G401 (cell line): ENCODE data around the gene NCOA3. TPM values are rescaled to one million over a fixed set of nuclear protein-coding genes. Genes with fewer than 3 reads are reported as not detected.
"Not testable (repeated sequence)": the region's sequence is repeated elsewhere in the genome, so short reads cannot be mapped to it uniquely, and the experiment has no call there.

Experiments used
- DNase-seq: peaks from one replicate; pipeline ENCODE4 v3.0.0-alpha.2; 2015; ENCODE audit warnings: low spot score
- in situ Hi-C: cut with HindIII; loops from 2 replicates; pipeline ENCODE4 v1.10.0; 2016; ENCODE audit warnings: low sequenced_read_pairs, mixed read lengths
- total RNA-seq: library from RNA; depleted of rRNA; stranded (reverse); fragments of >200 nt; shearing (Covaris generic); gene quantifications from 2 replicates; pipeline ENCODE4 v1.2.3, GENCODE V29; 2014

The NCOA3 gene
- total RNA-seq, 1 experiment from 2014 or later: 34.5 TPM

GRCh38 chr20:47466704-47467459, 34.8 kb upstream of the NCOA3 start:
- DNase-seq: no peak
- in situ Hi-C loops: no loop called here

- DNase-seq: no peak
- in situ Hi-C loops: no loop called here
Measured at GRCh38 chr20:47468290-47469050, 33.2 kb upstream of the NCOA3 start.

GRCh38 chr20:47475419-47476044, 26.2 kb upstream of the NCOA3 start:
- in situ Hi-C loops: no loop called here
- no peak for DNase-seq

GRCh38 chr20:47476452-47476851, 25.2 kb upstream of the NCOA3 start:
- in situ Hi-C loops: no loop called here
- no peak for DNase-seq

GRCh38 chr20:47479093-47479492, 22.6 kb upstream of the NCOA3 start:
- in situ Hi-C loops: no loop called here
- DNase-seq: no peak

- in situ Hi-C loops: no loop called here
Measured at GRCh38 chr20:47479506-47479905, 22.2 kb upstream of the NCOA3 start.

GRCh38 chr20:47480239-47480638, 21.4 kb upstream of the NCOA3 start:
- in situ Hi-C loops: no loop called here
- no peak for DNase-seq

More at GRCh38 chr20:47479506-47479905, 22.2 kb upstream of the NCOA3 start:
- DNase-seq: no peak

GRCh38 chr20:47480705-47481104, 21.0 kb upstream of the NCOA3 start:
- in situ Hi-C loops: no loop called here
- no peak for DNase-seq

- in situ Hi-C loops: no loop called here
- DNase-seq: no peak
Measured at GRCh38 chr20:47481330-47482216, 20.1 kb upstream of the NCOA3 start.

GRCh38 chr20:47482705-47483104, 19.0 kb upstream of the NCOA3 start:
- in situ Hi-C loops: no loop called here
- DNase-seq: no peak

- DNase-seq: no peak
- in situ Hi-C loops: no loop called here
Measured at GRCh38 chr20:47484303-47484702, 17.4 kb upstream of the NCOA3 start.

GRCh38 chr20:47487175-47487917, 14.3 kb upstream of the NCOA3 start:
- no peak for DNase-seq

GRCh38 chr20:47489448-47489872, 12.2 kb upstream of the NCOA3 start:
- in situ Hi-C loops: no loop called here
- DNase-seq: no peak

More at GRCh38 chr20:47487175-47487917, 14.3 kb upstream of the NCOA3 start:
- in situ Hi-C loops: no loop called here

GRCh38 chr20:47490795-47491194, 10.9 kb upstream of the NCOA3 start:
- no peak for DNase-seq

GRCh38 chr20:47492284-47492683, 9.4 kb upstream of the NCOA3 start:
- DNase-seq: no peak
- in situ Hi-C loops: no loop called here

More at GRCh38 chr20:47490795-47491194, 10.9 kb upstream of the NCOA3 start:
- in situ Hi-C loops: no loop called here

- in situ Hi-C loops: no loop called here
- peak; percentile 60 for DNase-seq
Measured at GRCh38 chr20:47493175-47493962, 8.3 kb upstream of the NCOA3 start.

GRCh38 chr20:47493963-47494293, 7.8 kb upstream of the NCOA3 start:
- no peak for DNase-seq
- in situ Hi-C loops: no loop called here

- DNase-seq, in situ Hi-C loops: not testable (repeated sequence)
Measured at GRCh38 chr20:47494606-47495005, 7.1 kb upstream of the NCOA3 start.
